ENCODE measurements around the gene CBLN3.

DNA sequence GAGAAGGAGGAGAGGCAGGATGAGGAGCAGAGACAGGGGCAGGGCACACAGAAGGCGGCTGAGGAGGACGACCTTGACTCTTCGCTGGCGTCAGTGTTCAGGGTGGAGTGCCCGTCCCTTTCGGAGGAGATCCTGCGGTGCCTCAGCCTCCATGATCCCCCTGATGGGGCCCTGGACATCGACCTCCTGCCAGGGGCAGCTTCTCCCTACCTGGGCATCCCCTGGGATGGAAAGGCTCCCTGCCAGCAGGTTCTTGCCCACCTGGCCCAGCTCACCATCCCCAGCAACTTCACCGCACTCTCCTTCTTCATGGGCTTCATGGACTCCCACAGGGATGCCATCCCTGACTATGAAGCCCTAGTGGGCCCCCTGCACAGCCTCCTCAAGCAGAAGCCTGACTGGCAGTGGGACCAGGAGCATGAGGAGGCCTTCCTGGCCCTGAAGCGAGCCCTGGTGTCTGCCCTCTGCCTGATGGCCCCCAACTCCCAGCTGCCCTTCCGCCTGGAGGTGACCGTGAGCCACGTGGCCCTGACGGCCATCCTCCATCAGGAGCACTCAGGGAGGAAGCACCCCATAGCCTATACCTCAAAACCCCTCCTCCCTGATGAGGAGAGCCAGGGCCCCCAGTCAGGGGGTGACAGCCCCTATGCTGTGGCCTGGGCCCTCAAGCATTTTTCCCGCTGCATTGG is 14.6 kb downstream of the CBLN3 start:
- TF ChIP-seq EP300 (IDR thresholded peaks at IDR 0.05; ENCODE audit: borderline replicate concordance) (no peak), EGR1 (IDR thresholded peaks at IDR 0.05) (no peak), ZBTB7A (IDR thresholded peaks at IDR 0.05; ENCODE audit: low read depth) (no peak), YY1 (IDR thresholded peaks at IDR 0.05; ENCODE audit: low read depth) (no peak), RAD21 (IDR thresholded peaks at IDR 0.05; ENCODE audit: low read depth) (no peak), NFIC (IDR thresholded peaks at IDR 0.05) (no peak), TEAD4 (IDR thresholded peaks at IDR 0.05) (no peak)
- TF ChIP-seq, protein P1, sequence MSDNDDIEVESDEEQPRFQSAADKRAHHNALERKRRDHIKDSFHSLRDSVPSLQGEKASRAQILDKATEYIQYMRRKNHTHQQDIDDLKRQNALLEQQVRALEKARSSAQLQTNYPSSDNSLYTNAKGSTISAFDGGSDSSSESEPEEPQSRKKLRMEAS (IDR thresholded peaks at IDR 0.05), result no peak
